ENCODE data around the gene SDCCAG8. TPM values are rescaled to one million over a fixed set of nuclear protein-coding genes. Genes with fewer than 3 reads are reported as not detected.

SDCCAG8 gene
- total RNA-seq, 2 experiments from 2014 or later: 18.3 to 21.2 TPM

GRCh38 chr1:243394066-243394465 lies 138.2 kb downstream of the SDCCAG8 start:
- DNase-seq (no peak), ATAC-seq (ENCODE audit: poor library complexity) (no peak)
- Histone ChIP-seq H3K4me1 (ENCODE audit: insufficient read depth, low read length) (no peaks in the 10 kb centered on the region), H3K9me3 (ENCODE audit: control insufficient read depth in 1 of 2, insufficient read depth in 1 of 2, low read length in 2 of 2) (no peaks in the 10 kb centered on the region), H3K27me3 (ENCODE audit: control insufficient read depth in 1 of 2, insufficient read depth in 2 of 2, low read length in 2 of 2) (no peaks in the 10 kb centered on the region), H3K36me3 (ENCODE audit: insufficient read depth, low read length) (no peaks in the 10 kb centered on the region), H3K27ac (ENCODE audit: low read depth in 1 of 2, low read length in 2 of 2) (no peak overlapping the region), H3K4me3 (ENCODE audit: low read length) (no peak overlapping the region)
- Mint-ChIP-seq H3K27ac (no peak overlapping the region), H3K27me3 (no peaks in the 10 kb centered on the region), H3K36me3 (ENCODE audit: low read depth) (peaks cover 6% of the 10 kb centered on the region), H3K4me1 (ENCODE audit: low read depth) (no peaks in the 10 kb centered on the region), H3K4me3 (no peak overlapping the region), H3K9me3 (no peaks in the 10 kb centered on the region)
- no peak for TF ChIP-seq CTCF (IDR thresholded peaks at IDR 0.05)
- intact Hi-C loops (cut with DNase I, micrococcal nuclease): no loop called here
- POLR2A ChIA-PET: no interaction called here
- CTCF ChIA-PET: no interaction called here

GRCh38 chr1:243394601-243395464 lies 139.0 kb downstream of the SDCCAG8 start:
- Mint-ChIP-seq H3K36me3 (ENCODE audit: low read depth) (peaks cover 6% of the 10 kb centered on the region), H3K9me3 (no peaks in the 10 kb centered on the region), H3K27ac (no peak overlapping the region), H3K4me1 (ENCODE audit: low read depth) (no peaks in the 10 kb centered on the region), H3K27me3 (no peaks in the 10 kb centered on the region), H3K4me3 (no peak overlapping the region)
- ChIA-PET POLR2A (no interaction called here), CTCF (no interaction called here)
- intact Hi-C loops (cut with DNase I, micrococcal nuclease): no loop called here
- H3K27ac ChIP-seq (ENCODE audit: low read depth in 1 of 2, low read length in 2 of 2): no peak overlapping the region
- ATAC-seq (ENCODE audit: poor library complexity) (no peak), DNase-seq (no peak)
- no peak for TF ChIP-seq CTCF (IDR thresholded peaks at IDR 0.05)
- H3K9me3 ChIP-seq (ENCODE audit: control insufficient read depth in 1 of 2, insufficient read depth in 1 of 2, low read length in 2 of 2): no peaks in the 10 kb centered on the region
- no peaks in the 10 kb centered on the region for H3K27me3 ChIP-seq (ENCODE audit: control insufficient read depth in 1 of 2, insufficient read depth in 2 of 2, low read length in 2 of 2)
- no peak overlapping the region for H3K4me3 ChIP-seq (ENCODE audit: low read length)
- H3K36me3 ChIP-seq (ENCODE audit: insufficient read depth, low read length): no peaks in the 10 kb centered on the region
- no peaks in the 10 kb centered on the region for H3K4me1 ChIP-seq (ENCODE audit: insufficient read depth, low read length)

- no peak for ATAC-seq (ENCODE audit: poor library complexity)
- H3K4me3 Mint-ChIP-seq: no peak overlapping the region
- CTCF ChIA-PET: no interaction called here
Observed at GRCh38 chr1:243396424-243396823, 140.6 kb downstream of the SDCCAG8 start.

More at GRCh38 chr1:243396424-243396823, 140.6 kb downstream of the SDCCAG8 start:
- no peak overlapping the region for H3K27ac ChIP-seq (ENCODE audit: low read depth in 1 of 2, low read length in 2 of 2)
- Mint-ChIP-seq H3K27me3 (no peaks in the 10 kb centered on the region), H3K4me1 (ENCODE audit: low read depth) (no peaks in the 10 kb centered on the region), H3K27ac (no peak overlapping the region), H3K36me3 (ENCODE audit: low read depth) (peaks cover 18% of the 10 kb centered on the region), H3K9me3 (no peaks in the 10 kb centered on the region)
- intact Hi-C loops (cut with DNase I, micrococcal nuclease): no loop called here
- H3K36me3 ChIP-seq (ENCODE audit: insufficient read depth, low read length): no peaks in the 10 kb centered on the region
- DNase-seq: no peak
- H3K4me1 ChIP-seq (ENCODE audit: insufficient read depth, low read length): no peaks in the 10 kb centered on the region
- no peak overlapping the region for H3K4me3 ChIP-seq (ENCODE audit: low read length)
- H3K9me3 ChIP-seq (ENCODE audit: control insufficient read depth in 1 of 2, insufficient read depth in 1 of 2, low read length in 2 of 2): no peaks in the 10 kb centered on the region
- POLR2A ChIA-PET: no interaction called here
- no peak for TF ChIP-seq CTCF (IDR thresholded peaks at IDR 0.05)
- no peaks in the 10 kb centered on the region for H3K27me3 ChIP-seq (ENCODE audit: control insufficient read depth in 1 of 2, insufficient read depth in 2 of 2, low read length in 2 of 2)

All from CD4-positive, alpha-beta T cell (primary cell).